Gastroesophageal sphincter (tissue), 3 donors: ENCODE measurements around the gene SLC6A16.

Experiments
- POLR2A ChIP-seq, 2 donors: fragments of 450-650 bp; IDR thresholded peaks; one replicate each; pipeline ENCODE4 v1.6.1; 2017; ENCODE audit warnings: antibody characterized with exemption in 2 of 2, mild to moderate bottlenecking in 2 of 2, moderate library complexity in 1 of 2
- POLR2AphosphoS5 ChIP-seq: sonication (generic); formaldehyde crosslinking; IDR thresholded peaks from one replicate; pipeline ENCODE4 v1.6.1; 2017; ENCODE audit warnings: antibody characterized with exemption
- TF ChIP-seq, protein P1 (sequence below), 4 experiments: fragments of 200-600 bp in 2 of 4; fragments of 450-650 bp in 2 of 4; sonication (generic) in 1 of 4; IDR thresholded peaks; one replicate each; pipeline ENCODE4 v1.5.1; 2017 to 2019; ENCODE audit warnings: antibody characterized with exemption in 4 of 4, mild to moderate bottlenecking in 2 of 4, moderate library complexity in 2 of 4

DNA sequence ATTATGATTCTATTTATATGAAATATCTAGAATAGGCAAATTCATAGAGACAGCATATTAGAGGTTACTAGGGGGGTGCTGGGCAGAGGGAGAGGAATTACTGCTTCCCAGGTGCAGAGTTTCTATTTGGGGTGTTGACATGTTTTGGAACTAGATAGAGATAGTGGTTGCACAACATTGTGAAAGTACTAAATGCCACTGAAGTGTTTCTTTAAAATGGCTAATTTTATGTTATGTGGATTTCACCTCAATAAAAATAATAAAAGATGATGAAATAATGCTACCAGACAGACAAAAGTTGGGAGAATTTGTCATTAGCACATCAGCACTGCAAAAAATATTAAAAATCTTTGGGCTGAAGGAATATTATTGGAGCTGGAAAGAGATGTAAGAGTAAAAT, 63.4 kb downstream of the SLC6A16 start:
- TF ChIP-seq, protein P1, sequence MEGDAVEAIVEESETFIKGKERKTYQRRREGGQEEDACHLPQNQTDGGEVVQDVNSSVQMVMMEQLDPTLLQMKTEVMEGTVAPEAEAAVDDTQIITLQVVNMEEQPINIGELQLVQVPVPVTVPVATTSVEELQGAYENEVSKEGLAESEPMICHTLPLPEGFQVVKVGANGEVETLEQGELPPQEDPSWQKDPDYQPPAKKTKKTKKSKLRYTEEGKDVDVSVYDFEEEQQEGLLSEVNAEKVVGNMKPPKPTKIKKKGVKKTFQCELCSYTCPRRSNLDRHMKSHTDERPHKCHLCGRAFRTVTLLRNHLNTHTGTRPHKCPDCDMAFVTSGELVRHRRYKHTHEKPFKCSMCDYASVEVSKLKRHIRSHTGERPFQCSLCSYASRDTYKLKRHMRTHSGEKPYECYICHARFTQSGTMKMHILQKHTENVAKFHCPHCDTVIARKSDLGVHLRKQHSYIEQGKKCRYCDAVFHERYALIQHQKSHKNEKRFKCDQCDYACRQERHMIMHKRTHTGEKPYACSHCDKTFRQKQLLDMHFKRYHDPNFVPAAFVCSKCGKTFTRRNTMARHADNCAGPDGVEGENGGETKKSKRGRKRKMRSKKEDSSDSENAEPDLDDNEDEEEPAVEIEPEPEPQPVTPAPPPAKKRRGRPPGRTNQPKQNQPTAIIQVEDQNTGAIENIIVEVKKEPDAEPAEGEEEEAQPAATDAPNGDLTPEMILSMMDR (IDR thresholded peaks at IDR 0.05), result no peak
- TF ChIP-seq POLR2AphosphoS5, result no peak
- TF ChIP-seq POLR2A (IDR thresholded peaks at IDR 0.05), result no peak
